PFSK-1 (cell line): Measurements from ENCODE around the gene FNIP2.

Experiments
- FOXP2 ChIP-seq: optimal IDR thresholded peaks from 2 replicates; pipeline ENCODE3; 2011; ENCODE audit warnings: borderline replicate concordance, control low read depth, inconsistent platforms; ENCODE audit not compliant: insufficient read depth; ENCODE audit errors: extremely low read length, extremely low read depth
- POLR2AphosphoS5 ChIP-seq: IDR thresholded peaks from 2 replicates; pipeline ENCODE4 v1.6.1; 2012; ENCODE audit warnings: low read depth, mild to moderate bottlenecking, control low read depth, low read length, moderate library complexity
- REST ChIP-seq, 2 experiments: IDR thresholded peaks; 2 replicates each; pipeline versions ENCODE4 v1.6.1 to v1.8.0; 2011 to 2012; ENCODE audit warnings: low read depth in 2 of 2, low read length in 2 of 2, control low read depth in 1 of 2, inconsistent platforms in 1 of 2, mild to moderate bottlenecking in 1 of 2, moderate library complexity in 1 of 2; ENCODE audit not compliant: insufficient read depth in 1 of 2
- SIN3A ChIP-seq: IDR thresholded peaks from 2 replicates; pipeline ENCODE4 v1.6.1; 2012; ENCODE audit warnings: mild to moderate bottlenecking, low read length, moderate library complexity, borderline replicate concordance; ENCODE audit not compliant: insufficient read depth
- TAF1 ChIP-seq: IDR thresholded peaks from 2 replicates; pipeline ENCODE4 v1.6.1; 2012; ENCODE audit warnings: low read length, control low read depth, borderline replicate concordance; ENCODE audit not compliant: insufficient read depth

DNA sequence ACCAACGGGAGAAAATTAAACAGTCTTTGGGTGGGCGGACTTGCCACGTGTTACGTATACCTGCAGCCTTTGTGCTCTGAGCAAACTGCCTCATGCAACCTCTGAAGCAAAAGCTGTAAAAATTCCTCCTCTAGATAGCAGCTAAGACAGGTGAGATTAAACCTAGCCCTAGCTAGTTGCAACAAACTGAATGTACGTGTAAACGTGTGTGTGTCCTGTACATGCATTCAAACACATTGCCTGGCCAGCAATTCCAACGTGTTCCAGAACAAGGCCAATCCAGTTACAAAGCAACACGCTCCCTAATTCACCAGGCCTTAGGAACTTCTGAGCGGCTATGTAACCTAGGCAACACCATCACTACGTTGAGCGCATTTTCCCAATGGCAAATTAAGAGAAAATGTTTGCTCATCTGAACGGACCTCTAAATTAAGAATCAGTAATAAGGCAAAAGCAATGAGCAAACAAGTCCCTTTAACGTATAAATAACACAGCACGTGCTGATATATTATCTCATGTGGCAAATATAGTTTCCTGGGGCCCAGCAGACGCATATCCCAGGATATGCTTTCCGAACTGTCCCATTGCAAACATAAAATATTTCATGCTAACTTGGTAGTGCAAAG lies 46.4 kb upstream of the FNIP2 start:
- TF ChIP-seq REST (IDR thresholded peaks at IDR 0.05; ENCODE audit: insufficient read depth in 1 of 2, low read depth in 2 of 2, low read length in 2 of 2) (no peak), TAF1 (no peak), POLR2AphosphoS5 (no peak), SIN3A (peak; percentile 25; the same call in 1 of the 2 replicates), FOXP2 (no peak)
